GM11168 (cell line): ENCODE data around the gene GJB3.
"Not testable (repeated sequence)": the region's sequence is repeated elsewhere in the genome, so short reads cannot be mapped to it uniquely, and the experiment has no call there.

Source experiments
- in situ Hi-C: fragments of 300-500 bp; cut with MboI; formaldehyde crosslinking; loops from one replicate; pipeline ENCODE4 v1.12.0; 2022; ENCODE audit warnings: low sequenced_read_pairs; ENCODE audit not compliant: unreplicated experiment

The GJB3 gene

DNA sequence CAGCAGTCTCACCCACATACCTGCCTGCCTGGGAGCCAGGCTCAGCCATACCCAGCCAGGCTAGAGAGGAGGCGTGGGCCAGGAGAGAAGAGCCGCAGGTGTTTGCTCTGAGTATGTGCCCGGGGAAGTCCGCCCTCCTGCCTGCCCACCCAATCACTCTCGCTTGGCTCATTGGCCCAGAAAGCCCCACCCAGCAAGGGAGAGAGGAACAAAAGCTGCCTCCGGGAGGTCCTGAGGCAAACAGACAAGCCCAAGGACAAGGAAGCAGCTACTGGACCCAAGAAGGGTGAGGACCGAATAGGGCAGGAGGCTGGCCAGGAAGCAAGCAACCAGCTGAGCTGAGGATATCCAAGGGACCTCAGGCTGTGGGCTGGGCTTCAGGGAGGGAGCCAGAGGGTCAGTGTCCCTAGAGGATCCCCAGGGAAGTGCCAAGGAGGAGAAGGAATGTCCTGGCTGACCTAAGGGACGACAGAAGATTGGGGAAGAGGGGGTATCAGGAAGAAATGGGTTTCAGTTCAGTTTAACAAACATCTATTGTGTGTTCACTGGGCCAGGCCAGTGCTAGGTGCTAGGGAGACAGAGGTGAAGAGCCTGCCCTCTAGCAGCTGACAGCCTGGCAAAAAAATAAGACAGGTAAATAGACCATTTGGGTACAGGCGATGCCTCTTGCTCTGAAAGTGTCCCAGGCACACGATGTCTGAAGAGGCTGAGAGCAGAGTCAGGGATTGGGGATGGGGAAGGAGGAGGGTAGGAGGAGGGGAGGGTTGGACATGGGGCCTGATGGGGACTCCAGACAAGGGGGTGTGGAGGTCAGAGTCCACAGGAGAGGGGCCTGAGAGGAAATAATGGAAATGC, 21.3 kb upstream of the GJB3 start, which contains the start of gene GJB4:
TSS of gene GJB4 (plus strand) at position 238 of the 855 bp plus-strand sequence. CDS start 1,515 bp downstream, outside the sequence.
- in situ Hi-C loops: no loop called here

DNA sequence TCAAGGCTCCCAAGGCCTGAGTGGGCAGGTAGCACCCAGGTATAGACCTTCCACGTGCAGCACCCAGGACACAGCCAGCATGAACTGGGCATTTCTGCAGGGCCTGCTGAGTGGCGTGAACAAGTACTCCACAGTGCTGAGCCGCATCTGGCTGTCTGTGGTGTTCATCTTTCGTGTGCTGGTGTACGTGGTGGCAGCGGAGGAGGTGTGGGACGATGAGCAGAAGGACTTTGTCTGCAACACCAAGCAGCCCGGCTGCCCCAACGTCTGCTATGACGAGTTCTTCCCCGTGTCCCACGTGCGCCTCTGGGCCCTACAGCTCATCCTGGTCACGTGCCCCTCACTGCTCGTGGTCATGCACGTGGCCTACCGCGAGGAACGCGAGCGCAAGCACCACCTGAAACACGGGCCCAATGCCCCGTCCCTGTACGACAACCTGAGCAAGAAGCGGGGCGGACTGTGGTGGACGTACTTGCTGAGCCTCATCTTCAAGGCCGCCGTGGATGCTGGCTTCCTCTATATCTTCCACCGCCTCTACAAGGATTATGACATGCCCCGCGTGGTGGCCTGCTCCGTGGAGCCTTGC, 19.7 kb upstream of the GJB3 start:
- in situ Hi-C loops: no loop called here

GRCh38 chr1:34761776-34762307, 19.2 kb upstream of the GJB3 start:
- in situ Hi-C loops: no loop called here

- in situ Hi-C loops: no loop called here
Measured at GRCh38 chr1:34762474-34763141, 18.4 kb upstream of the GJB3 start.

- in situ Hi-C loops: no loop called here
Measured at GRCh38 chr1:34763142-34763781, 17.8 kb upstream of the GJB3 start.

DNA sequence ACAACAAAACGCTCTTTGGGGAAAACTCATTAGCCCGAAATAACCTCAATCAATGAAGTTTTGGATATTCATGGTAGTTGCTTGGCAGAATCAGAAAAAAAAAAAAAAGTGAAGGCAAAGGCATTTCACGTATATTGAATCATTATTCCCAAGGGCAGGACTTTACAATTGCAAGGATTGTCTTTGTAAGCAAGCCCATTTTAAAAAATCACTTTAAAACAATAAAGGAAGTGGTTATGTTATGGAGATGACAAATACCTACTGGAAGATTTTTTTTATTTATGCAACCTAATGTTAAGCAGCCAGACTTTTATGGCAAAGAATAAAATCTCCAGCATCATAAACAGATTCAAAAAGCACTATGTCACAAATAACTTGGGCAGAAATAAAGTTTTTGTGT, 12.2 kb upstream of the GJB3 start:
- in situ Hi-C loops: no loop called here

DNA sequence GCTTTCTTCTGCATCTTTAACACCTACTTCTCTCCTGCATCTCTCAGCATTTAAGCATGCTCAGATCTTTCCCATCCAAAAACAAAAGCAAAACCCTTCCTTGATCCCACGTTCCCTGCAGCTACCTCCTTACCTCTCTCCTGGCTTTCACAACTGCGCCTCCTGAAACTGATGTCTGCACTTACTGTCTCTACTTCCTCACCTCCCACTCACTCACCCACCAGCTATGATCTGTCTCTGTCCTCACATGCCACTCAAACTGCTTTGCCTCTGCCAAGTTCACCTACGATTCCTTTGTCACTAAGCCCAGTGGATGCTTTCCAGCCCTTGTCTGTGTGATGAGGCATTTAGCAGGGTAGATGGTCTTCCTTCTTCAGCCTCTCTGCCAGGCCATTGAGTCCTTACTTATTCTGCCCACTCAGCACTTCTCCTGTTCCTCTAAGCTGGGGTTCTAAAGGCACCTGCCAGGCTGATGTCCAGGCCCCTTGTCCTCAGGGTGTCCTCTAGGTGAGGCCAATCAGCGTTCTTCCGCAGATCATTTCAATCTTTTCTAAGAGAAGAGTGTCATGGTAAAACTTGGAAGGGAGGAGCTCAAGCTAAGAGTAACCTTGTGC, 10.0 kb upstream of the GJB3 start:
- in situ Hi-C loops: no loop called here

- in situ Hi-C loops: no loop called here
Measured at GRCh38 chr1:34771573-34772371, 9.2 kb upstream of the GJB3 start.

- in situ Hi-C loops: not testable (repeated sequence)
Measured at GRCh38 chr1:34773114-34773513, 7.9 kb upstream of the GJB3 start.

- in situ Hi-C loops: no loop called here
Measured at GRCh38 chr1:34774957-34775356, 6.1 kb upstream of the GJB3 start.

GRCh38 chr1:34776911-34777310, 4.1 kb upstream of the GJB3 start:
- in situ Hi-C loops: no loop called here

DNA sequence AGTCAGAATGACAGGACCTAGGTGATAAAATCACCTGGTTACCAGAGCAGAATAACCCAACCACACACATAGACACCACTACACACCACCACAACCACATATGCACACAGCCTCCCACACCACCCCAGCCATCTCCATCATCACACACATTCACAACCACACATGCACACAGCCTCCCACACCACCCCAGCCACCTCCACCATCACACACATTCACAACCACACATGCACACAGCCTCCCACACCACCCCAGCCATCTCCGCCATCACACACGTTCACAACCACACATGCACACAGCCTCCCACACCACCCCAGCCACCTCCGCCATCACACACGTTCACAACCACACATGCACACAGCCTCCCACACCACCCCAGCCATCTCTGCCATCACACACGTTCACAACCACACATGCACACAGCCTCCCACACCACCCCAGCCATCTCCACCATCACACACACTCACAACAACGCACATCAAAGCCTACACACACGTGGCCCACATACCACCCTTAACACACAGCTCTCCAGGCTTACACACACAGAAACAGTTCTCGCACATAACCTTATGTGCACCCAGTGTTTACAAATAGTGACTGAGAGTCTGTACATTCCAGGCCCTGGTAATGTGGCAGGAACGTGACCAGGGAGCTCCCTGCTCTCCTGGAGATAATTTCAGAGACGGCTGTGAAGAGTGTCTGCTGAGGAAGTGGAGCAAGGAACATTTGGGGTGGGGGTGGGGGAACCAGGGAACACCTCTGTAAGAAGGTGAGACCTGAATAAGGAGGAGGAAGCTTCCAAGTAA, 3.3 kb upstream of the GJB3 start:
- in situ Hi-C loops: no loop called here

- in situ Hi-C loops: no loop called here
Measured at GRCh38 chr1:34778381-34778780, 2.6 kb upstream of the GJB3 start.

GRCh38 chr1:34779005-34779404, 2.0 kb upstream of the GJB3 start:
- in situ Hi-C loops: no loop called here

GRCh38 chr1:34779526-34779925, 1.5 kb upstream of the GJB3 start:
- in situ Hi-C loops: no loop called here

- in situ Hi-C loops: no loop called here
Measured at GRCh38 chr1:34779962-34780361, 1.1 kb upstream of the GJB3 start.

DNA sequence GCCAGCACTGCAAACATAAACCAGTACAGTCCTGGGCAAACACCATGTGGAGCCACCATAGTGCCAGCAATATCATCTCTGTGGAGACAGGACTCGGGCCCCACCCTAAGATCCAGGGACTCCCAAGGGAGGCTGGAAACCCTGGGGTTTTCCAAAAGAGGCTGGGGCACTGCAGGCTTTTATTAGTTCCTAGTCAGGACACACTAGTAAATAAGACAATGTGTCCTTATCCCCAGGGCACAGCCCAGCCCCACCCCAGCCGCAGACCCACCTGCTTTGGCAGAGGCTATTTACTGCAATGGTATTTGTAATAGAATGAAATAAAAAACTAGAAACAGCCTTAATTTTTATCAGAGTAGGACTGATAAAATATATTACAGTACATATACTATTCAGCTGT, 486 bp upstream of the GJB3 start:
- in situ Hi-C loops: no loop called here

- in situ Hi-C loops: no loop called here
Measured at GRCh38 chr1:34781844-34782391, 904 bp downstream of the GJB3 start.
